GM18517 (cell line): ENCODE results near the gene FAM184A.

Source experiments
- ATAC-seq: cut with Tn5 transposase; IDR thresholded peaks from one replicate; pipeline ENCODE4 v1.9.1; 2021; ENCODE audit warnings: mild to moderate bottlenecking, moderate library complexity; ENCODE audit not compliant: unreplicated experiment

The FAM184A gene

GRCh38 chr6:118968416-118968815 is 110.0 kb downstream of the FAM184A start:
- no peak for ATAC-seq

- ATAC-seq = no peak
Measured at GRCh38 chr6:118967239-118967638, 111.2 kb downstream of the FAM184A start.

DNA sequence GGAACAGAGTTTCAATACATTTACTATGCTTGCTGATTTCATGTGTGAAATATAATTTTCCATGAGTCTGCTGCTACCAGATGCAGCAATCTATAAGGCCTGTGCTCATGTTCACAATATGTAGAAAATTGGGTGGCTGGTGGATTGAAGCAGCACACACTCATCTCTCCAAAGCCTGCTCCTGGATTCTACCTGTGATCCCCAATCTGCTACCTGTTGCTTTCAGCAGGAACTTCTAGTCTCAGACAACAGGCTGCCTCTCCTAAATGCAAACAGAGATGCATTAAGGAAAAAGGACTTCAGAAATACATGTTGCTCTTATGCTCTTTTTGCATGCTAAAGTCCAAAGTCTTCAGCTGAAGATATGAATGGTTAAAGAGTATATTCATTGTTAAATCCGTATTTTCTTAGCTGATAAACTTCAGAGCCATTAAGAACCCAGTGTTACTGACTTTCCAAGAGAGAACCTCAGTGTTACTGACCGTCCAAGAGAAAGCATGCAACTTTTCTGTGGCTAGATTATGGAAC is 112.6 kb downstream of the FAM184A start:
- no peak for ATAC-seq

GRCh38 chr6:118965371-118965770 is 113.1 kb downstream of the FAM184A start:
- no peak for ATAC-seq

GRCh38 chr6:118963003-118963402 is 115.5 kb downstream of the FAM184A start:
- ATAC-seq = no peak

DNA sequence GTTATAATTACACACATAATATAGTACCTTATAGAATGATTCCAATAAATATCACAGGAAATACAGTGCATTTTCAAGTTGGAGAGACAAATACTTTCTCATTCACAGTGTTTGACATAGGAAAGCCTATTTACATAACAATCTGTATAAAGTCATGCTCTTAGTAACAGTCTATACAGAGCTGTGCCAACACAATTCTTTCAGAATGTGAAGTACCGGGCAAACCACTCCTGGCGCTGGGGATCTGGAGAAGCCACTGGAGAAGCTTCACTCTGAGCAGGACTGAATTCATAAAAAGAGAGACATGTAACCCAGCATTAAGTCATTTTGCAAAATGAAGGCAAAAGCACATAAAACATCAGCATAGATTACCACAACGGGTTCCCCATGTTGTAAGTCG is 118.6 kb downstream of the FAM184A start:
- ATAC-seq = no peak

DNA sequence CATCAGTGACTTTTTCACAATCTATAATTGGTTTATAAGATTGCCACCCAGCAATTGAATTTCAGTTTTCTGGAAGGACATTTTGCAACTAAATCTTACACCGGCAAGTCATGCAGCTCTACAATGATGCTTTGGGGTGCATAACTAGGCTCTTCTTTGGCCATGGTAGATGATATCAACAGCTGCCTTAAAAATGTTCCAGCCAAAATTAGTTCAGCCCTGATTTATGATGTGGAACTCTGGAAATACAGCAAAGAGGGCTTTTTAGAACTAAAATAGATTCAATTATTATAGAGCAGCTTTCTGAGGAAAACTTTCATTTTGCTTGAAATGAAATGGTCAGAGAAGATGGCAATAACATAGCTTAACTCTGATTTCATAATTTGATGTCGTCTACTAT is 125.1 kb downstream of the FAM184A start:
- no peak for ATAC-seq

- no peak for ATAC-seq
Measured at GRCh38 chr6:118952683-118953082, 125.8 kb downstream of the FAM184A start.

DNA sequence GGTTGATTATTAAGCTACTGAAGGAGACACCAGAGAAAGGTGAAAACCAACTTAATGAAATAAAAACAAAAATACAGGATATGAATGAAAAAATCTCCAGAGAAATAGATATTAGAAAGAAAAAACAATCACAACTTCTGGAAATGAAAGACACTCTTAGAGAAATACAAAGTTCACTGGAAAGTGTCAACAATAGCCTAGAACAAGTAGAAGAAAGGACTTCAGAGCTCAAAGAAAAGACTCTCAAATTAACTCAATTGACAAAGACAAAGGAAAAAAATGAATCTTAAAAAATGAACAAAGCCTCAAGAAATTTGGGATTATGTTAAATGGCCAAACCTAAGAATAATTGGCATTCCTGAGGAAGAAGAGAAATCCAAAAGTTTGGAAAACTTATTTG is 133.2 kb downstream of the FAM184A start:
- ATAC-seq = no peak

DNA sequence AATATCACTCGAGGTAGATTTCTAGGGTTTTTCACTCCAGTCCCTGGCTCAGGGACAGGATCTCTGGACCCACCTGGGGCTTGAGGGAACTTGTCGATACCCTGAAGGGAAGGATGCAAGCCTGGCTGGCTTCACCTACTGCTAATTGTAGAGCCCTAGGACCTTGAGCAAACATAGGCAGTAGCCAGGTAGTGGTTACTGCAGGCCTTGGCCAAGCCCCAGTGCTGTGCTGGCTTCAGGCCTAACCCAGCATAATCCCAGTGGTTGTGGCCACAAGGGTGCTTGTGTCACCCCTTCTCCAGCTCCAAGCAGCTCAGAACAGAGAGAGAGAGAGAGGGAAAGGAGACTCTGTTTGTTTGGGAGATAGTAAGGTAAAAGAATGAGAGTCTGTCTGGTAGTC is 137.7 kb downstream of the FAM184A start:
- no peak for ATAC-seq

GRCh38 chr6:118939683-118940082 is 138.8 kb downstream of the FAM184A start:
- no peak for ATAC-seq

DNA sequence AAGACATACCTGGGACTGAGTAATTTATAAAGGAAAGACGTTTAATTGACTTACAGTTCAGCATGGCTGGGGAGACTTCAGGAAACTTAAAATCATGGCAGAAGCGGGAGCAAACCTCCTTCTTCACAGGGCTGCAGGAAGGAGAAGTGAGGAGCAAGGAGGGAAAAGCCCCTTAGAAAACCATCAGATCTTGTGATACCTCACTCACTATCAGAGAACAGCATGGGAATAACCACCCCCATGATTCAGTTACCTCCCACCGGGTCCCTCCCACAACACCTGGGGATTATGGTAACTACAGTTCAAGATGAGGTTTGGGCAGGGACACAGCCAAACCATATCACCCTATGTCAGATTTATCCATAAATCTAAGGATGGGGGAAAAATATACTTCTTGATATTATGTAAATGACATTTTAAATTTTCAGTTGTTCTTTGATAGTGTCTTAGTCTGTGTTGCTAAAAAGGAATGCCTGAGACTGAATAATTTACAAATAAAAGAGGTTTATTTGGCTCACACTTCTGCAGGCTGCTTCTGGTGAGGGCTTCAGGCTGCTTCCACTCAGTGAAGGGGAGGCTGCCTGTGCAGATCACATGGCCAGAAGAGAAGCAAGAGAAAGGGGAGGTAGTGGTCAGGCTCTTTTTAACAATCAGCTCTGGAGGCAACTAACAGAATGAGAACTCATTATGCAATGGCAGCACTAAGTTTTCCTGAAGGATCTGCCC is 142.3 kb downstream of the FAM184A start:
- no peak for ATAC-seq

DNA sequence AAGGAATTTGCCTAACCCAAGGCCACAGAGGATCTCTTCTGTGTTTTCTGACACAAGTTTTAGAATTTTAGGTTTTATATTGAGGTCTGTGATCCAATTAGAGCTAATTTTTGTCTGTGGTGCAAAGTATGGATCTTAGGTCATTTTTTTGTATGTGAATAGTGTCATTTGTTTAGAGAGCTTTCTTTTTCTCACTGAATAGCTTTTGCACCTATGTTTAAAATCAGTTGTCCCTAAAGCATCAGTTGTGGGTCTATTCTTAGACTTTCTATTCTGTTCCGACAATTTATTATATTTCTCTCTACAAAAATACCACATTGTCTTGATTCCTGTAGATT is 143.2 kb downstream of the FAM184A start:
- ATAC-seq = peak; percentile 24

- ATAC-seq = peak; percentile 87
Measured at GRCh38 chr6:118934461-118935330, 143.8 kb downstream of the FAM184A start, which contains the start of gene MCM9. MCM9 (minus strand) TSS chr6:118935159; CDS start chr6:118931723, 3,436 bp downstream.

DNA sequence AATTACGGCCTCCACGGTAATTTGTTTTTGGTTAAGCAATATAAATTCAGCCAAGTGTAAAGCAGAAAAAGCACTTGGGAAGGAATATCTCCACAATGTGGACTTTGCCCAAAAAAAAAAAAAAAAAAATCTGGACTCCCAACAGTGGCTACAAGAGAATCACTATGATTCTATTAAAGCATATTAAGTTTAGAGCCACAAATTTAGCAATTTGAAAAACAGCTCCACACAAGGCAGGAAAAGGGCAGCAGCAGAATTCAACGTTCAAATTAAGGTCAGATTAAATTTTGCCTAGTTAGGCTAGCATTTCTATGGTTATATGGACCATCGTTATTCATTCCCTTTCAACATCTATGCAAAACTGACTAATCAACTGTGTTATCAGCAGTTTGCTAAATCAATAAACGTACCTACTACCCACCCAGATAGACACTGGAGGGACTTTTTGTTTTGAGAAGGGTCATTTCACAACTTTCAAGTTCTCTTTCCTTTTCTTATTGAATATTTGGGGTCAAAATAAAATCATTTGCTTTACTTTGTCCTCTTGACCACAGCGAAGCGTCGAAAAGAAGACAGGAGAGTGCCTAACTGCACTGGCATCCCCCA is 144.5 kb downstream of the FAM184A start:
- ATAC-seq = peak; percentile 26

- no peak for ATAC-seq
Measured at GRCh38 chr6:118932421-118932820, 146.0 kb downstream of the FAM184A start.

DNA sequence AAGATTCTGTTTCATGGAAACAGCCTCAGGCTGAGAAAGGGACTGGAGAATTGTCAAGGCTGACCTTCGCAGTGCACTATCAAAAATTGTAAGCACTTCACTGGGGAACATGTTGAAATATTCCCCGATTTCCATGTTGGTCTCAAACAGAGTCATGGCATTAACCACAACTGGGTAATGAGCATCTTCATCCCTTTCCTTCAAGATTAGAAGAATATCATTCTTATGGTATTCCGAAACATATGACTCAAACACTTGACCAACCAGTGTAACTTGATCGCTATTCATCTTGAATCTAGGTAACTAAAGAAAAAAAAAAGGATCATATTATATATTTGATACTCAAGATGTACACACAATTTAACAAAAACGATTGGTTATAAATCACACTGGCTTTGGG is 147.0 kb downstream of the FAM184A start:
- ATAC-seq = no peak

GRCh38 chr6:118930680-118931079 is 147.8 kb downstream of the FAM184A start:
- ATAC-seq = no peak

DNA sequence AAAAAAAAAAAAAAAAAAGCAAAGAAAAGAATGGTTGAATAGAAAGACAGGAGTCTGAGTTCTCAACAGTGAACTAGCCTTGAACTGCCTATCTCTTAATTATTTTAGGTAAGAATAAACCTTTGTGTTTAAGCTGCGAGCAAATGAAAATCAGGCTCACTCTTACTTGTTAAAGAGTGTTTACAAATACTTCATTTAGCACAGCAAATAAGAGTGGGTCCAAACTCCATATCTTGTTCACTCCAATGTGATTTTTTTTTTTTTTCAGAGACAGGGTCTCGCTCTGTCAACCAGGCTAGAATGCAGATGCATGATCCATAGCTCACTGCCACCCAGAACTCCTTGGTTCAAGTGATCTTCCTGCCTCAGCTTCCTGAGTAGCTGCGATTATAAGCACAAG is 155.4 kb downstream of the FAM184A start:
- ATAC-seq = no peak

DNA sequence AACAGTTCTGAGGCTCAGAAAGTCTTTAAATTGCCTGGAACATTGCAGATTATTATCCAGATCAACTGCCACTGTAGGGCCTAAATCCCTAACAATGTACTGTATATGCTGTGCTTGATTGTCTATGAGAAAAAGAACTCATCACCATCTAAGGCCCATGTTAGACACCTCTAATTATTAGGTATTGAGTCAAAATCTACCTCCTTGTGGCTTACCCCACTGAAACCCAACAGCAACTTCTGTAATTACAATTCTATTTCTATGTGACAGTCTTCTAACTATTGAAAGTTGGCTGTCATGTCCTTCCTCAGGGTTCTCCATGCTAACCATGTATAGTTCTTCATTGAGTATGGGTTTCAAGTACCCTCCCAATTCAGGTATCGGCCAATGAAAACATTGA is 157.4 kb downstream of the FAM184A start:
- ATAC-seq = no peak

- ATAC-seq = no peak
Measured at GRCh38 chr6:118918329-118918725, 160.1 kb downstream of the FAM184A start.
